H9 (cell line): ENCODE measurements around the gene CTSH. TPM values are rescaled to one million over a fixed set of nuclear protein-coding genes. Genes with fewer than 3 reads are reported as not detected.
A peak's percentile ranks its signal among the peaks of the same experiment; 100 is the strongest.

Experiments used
- DNase-seq: peaks from one replicate; pipeline ENCODE4 v3.0.0-alpha.2; 2017
- H2AFZ ChIP-seq: one replicate; pipeline ENCODE4 v1.6.1; 2013; ENCODE audit warnings: mild to moderate bottlenecking, low read length, control low read depth, moderate library complexity
- H2AK5ac ChIP-seq: 2 replicates; pipeline ENCODE4 v1.6.1; 2013; ENCODE audit warnings: low read length, control low read depth, mixed read lengths; ENCODE audit not compliant: insufficient read length
- H2BK120ac ChIP-seq: one replicate; pipeline ENCODE4 v1.6.1; 2013; ENCODE audit warnings: low read depth, mild to moderate bottlenecking, low read length, control low read depth, inconsistent platforms; ENCODE audit not compliant: poor library complexity, severe bottlenecking
- H2BK12ac ChIP-seq: 2 replicates; pipeline ENCODE4 v1.6.1; 2013; ENCODE audit warnings: low read length, control low read depth, mixed read lengths, low read depth; ENCODE audit not compliant: insufficient read length
- H2BK15ac ChIP-seq: 2 replicates; pipeline ENCODE4 v1.6.1; 2013; ENCODE audit warnings: low read depth, low read length, control low read depth
- H2BK20ac ChIP-seq: one replicate; pipeline ENCODE4 v1.6.1; 2013; ENCODE audit warnings: low read depth, mild to moderate bottlenecking, low read length, control low read depth, inconsistent platforms; ENCODE audit not compliant: poor library complexity, severe bottlenecking
- H2BK5ac ChIP-seq: 2 replicates; pipeline ENCODE4 v1.6.1; 2013; ENCODE audit warnings: low read length, control low read depth, mixed read lengths; ENCODE audit not compliant: insufficient read length
- H3K14ac ChIP-seq: 2 replicates; pipeline ENCODE4 v1.6.1; 2013; ENCODE audit warnings: low read length, control low read depth; ENCODE audit not compliant: insufficient read depth
- H3K18ac ChIP-seq: 2 replicates; pipeline ENCODE4 v1.6.1; 2013; ENCODE audit warnings: low read depth, mild to moderate bottlenecking, mixed read lengths, low read length, control low read depth; ENCODE audit not compliant: insufficient read length
- H3K23ac ChIP-seq: 2 replicates; pipeline ENCODE4 v1.6.1; 2013; ENCODE audit warnings: low read length, control low read depth, mixed read lengths, low read depth; ENCODE audit not compliant: insufficient read length
- H3K23me2 ChIP-seq: 2 replicates; pipeline ENCODE4 v1.6.1; 2013; ENCODE audit warnings: low read depth, mild to moderate bottlenecking, mixed read lengths, low read length, control low read depth; ENCODE audit not compliant: insufficient read length, poor library complexity, severe bottlenecking
- H3K27ac ChIP-seq: 2 replicates; pipeline ENCODE4 v1.5.1; 2013; ENCODE audit warnings: low read length, control low read depth, mixed read lengths, low read depth; ENCODE audit not compliant: insufficient read length
- H3K27me3 ChIP-seq: 2 replicates; pipeline ENCODE4 v1.6.1; 2013; ENCODE audit warnings: low read length, control low read depth, inconsistent platforms; ENCODE audit not compliant: insufficient read depth
- H3K4ac ChIP-seq: 2 replicates; pipeline ENCODE4 v1.6.1; 2013; ENCODE audit warnings: low read depth, mild to moderate bottlenecking, control low read depth, inconsistent platforms, low read length, moderate library complexity
- H3K4me1 ChIP-seq: 2 replicates; pipeline ENCODE4 v1.6.1; 2013; ENCODE audit warnings: low read length, control low read depth, inconsistent platforms; ENCODE audit not compliant: insufficient read depth
- H3K4me2 ChIP-seq: 2 replicates; pipeline ENCODE4 v1.6.1; 2013; ENCODE audit warnings: low read length, control low read depth, mixed read lengths; ENCODE audit not compliant: insufficient read length, insufficient read depth
- H3K56ac ChIP-seq: 2 replicates; pipeline ENCODE4 v1.6.1; 2013; ENCODE audit warnings: low read depth, mild to moderate bottlenecking, mixed read lengths, low read length, control low read depth; ENCODE audit not compliant: insufficient read length
- H3K79me1 ChIP-seq: 2 replicates; pipeline ENCODE4 v1.6.1; 2013; ENCODE audit warnings: low read depth, mild to moderate bottlenecking, moderate library complexity, low read length, control low read depth, inconsistent platforms; ENCODE audit not compliant: insufficient read depth, poor library complexity, severe bottlenecking
- H3K79me2 ChIP-seq: 2 replicates; pipeline ENCODE4 v1.6.1; 2013; ENCODE audit warnings: low read length, control low read depth, inconsistent platforms; ENCODE audit not compliant: insufficient read depth
- H3K9ac ChIP-seq: 2 replicates; pipeline ENCODE4 v1.6.1; 2013; ENCODE audit warnings: low read length, control low read depth, mixed read lengths; ENCODE audit not compliant: insufficient read length; ENCODE audit errors: extremely low read depth
- H3K9me3 ChIP-seq: one replicate; pipeline ENCODE4 v1.6.1; 2013; ENCODE audit warnings: low read depth, low read length, inconsistent platforms; ENCODE audit not compliant: control insufficient read depth
- H3T11ph ChIP-seq: one replicate; pipeline ENCODE4 v1.6.1; 2013; ENCODE audit warnings: mild to moderate bottlenecking, low read length, control low read depth, inconsistent platforms
- H4K20me1 ChIP-seq: one replicate; pipeline ENCODE4 v1.6.1; 2013; ENCODE audit not compliant: control insufficient read depth, insufficient read length, insufficient read depth
- H4K5ac ChIP-seq: 2 replicates; pipeline ENCODE4 v1.6.1; 2013; ENCODE audit warnings: low read depth, mild to moderate bottlenecking, mixed read lengths, low read length, control low read depth; ENCODE audit not compliant: insufficient read length
- H4K8ac ChIP-seq: replicated peaks from 2 replicates; pipeline ENCODE4 v1.6.1; 2013; ENCODE audit warnings: low read length, control low read depth, mixed read lengths, low read depth; ENCODE audit not compliant: insufficient read length
- H4K91ac ChIP-seq: 2 replicates; pipeline ENCODE4 v1.6.1; 2013; ENCODE audit warnings: low read depth, mild to moderate bottlenecking, moderate library complexity, mixed read lengths, low read length, control low read depth; ENCODE audit not compliant: insufficient read length
- H3K27ac Mint-ChIP-seq, 3 experiments: 2 replicates in 2 of 3; 3 replicates in 1 of 3; pipeline ENCODE4 v1.8.0; 2020 to 2021; ENCODE audit warnings: mixed read lengths in 3 of 3, mild to moderate bottlenecking in 1 of 3, moderate library complexity in 1 of 3
- H3K27me3 Mint-ChIP-seq: 2 replicates; pipeline ENCODE4 v1.8.0; 2021; ENCODE audit warnings: low read depth, mild to moderate bottlenecking, moderate library complexity, mixed read lengths
- H3K36me3 Mint-ChIP-seq, 3 experiments: 2 replicates in 2 of 3; 3 replicates in 1 of 3; pipeline ENCODE4 v1.8.0; 2020 to 2021; ENCODE audit warnings: low read depth in 3 of 3, mixed read lengths in 3 of 3; ENCODE audit not compliant: insufficient read depth in 1 of 3
- H3K4me1 Mint-ChIP-seq, 2 experiments: 2 replicates each; pipeline ENCODE4 v1.8.0; 2020; ENCODE audit warnings: mixed read lengths in 2 of 2
- H3K4me3 Mint-ChIP-seq, 2 experiments: 2 replicates in 1 of 2; 3 replicates in 1 of 2; pipeline ENCODE4 v1.8.0; 2020 to 2021; ENCODE audit warnings: mild to moderate bottlenecking in 2 of 2, mixed read lengths in 2 of 2, moderate library complexity in 1 of 2
- H3K9me3 Mint-ChIP-seq, 2 experiments: 2 replicates in 1 of 2; 3 replicates in 1 of 2; pipeline ENCODE4 v1.8.0; 2020; ENCODE audit warnings: mild to moderate bottlenecking in 2 of 2, mixed read lengths in 2 of 2, moderate library complexity in 1 of 2
- WGBS: extraction: QIAGEN DNeasy Blood & Tissue Kit; methylation state at CpG from one replicate; pipeline ENCODE4 v1.1.7; 2013; ENCODE audit warnings: missing lambda C conversion rate, low lambda C conversion rate, mixed read lengths; ENCODE audit not compliant: insufficient read length; ENCODE audit errors: extremely low coverage; 5-methylcytosine and 5-hydroxymethylcytosine counted together
- total RNA-seq: library from RNA; stranded (reverse); gene quantifications from 2 replicates; pipeline ENCODE4 v1.2.1, GENCODE V29; 2021
- TF ChIP-seq, protein P1 (sequence below): fragments of 200-600 bp; sonication (generic); conservative IDR thresholded peaks from 3 replicates; pipeline ENCODE4 v1.8.0; 2021; ENCODE audit warnings: antibody characterized with exemption, mild to moderate bottlenecking

Gene CTSH
- total RNA-seq, 1 experiment from 2014 or later: 15.5 TPM

DNA sequence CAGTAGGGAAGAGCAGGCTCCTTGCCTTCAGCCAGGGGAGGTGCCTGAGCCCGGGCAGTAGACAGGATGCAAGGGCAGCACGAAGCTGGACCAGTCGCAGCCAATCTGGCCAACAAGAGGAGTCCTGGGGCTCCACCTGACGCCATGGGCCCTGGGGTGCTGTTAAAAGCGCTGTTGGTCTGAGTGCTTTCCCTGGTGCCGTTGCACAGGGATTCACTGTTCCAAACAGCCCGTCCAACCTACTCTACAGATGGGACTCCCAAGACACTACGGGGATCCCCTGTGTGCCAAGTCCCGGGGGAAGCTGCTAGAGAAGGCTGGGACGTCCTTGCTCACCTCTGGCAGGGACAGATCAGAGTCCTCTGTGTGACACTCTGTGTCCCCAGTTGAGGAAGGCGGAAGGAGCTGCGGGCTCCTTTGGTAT is 632 bp downstream of the CTSH start:
- no peak overlapping the region for H4K91ac ChIP-seq

More for the DNA sequence above, 632 bp downstream of the CTSH start:
- Histone ChIP-seq H3K18ac (no peak overlapping the region), H4K8ac (no peak overlapping the region), H3K79me2 (no peaks in the 10 kb centered on the region), H2BK120ac (no peak overlapping the region), H3K23me2 (peaks cover 8% of the 10 kb centered on the region), H2BK5ac (no peak overlapping the region), H3K4me1 (peaks cover 4% of the 10 kb centered on the region; the same call in 1 of the 2 replicates), H3K4me2 (peak overlapping the region; percentile 57), H3K56ac (no peak overlapping the region), H3K9ac (no peak overlapping the region), H2AK5ac (no peak overlapping the region), H3K9me3 (no peaks in the 10 kb centered on the region), H3K27me3 (no peaks in the 10 kb centered on the region; the same call in 1 of the 2 replicates), H3K4ac (no peak overlapping the region), H4K5ac (no peak overlapping the region), H2AFZ (no peak overlapping the region), H3K79me1 (no peaks in the 10 kb centered on the region), H3K27ac (no peak overlapping the region), H2BK20ac (no peak overlapping the region), H3K23ac (no peak overlapping the region), H3T11ph (no peak overlapping the region), H2BK12ac (no peak overlapping the region), H4K20me1 (no peaks in the 10 kb centered on the region), H3K14ac (no peak overlapping the region), H2BK15ac (no peak overlapping the region)
- no peaks in the 10 kb centered on the region for H3K9me3 Mint-ChIP-seq
- peaks cover 9 to 12% of the 10 kb centered on the region in 2 experiments for H3K4me1 Mint-ChIP-seq
- TF ChIP-seq, protein P1, sequence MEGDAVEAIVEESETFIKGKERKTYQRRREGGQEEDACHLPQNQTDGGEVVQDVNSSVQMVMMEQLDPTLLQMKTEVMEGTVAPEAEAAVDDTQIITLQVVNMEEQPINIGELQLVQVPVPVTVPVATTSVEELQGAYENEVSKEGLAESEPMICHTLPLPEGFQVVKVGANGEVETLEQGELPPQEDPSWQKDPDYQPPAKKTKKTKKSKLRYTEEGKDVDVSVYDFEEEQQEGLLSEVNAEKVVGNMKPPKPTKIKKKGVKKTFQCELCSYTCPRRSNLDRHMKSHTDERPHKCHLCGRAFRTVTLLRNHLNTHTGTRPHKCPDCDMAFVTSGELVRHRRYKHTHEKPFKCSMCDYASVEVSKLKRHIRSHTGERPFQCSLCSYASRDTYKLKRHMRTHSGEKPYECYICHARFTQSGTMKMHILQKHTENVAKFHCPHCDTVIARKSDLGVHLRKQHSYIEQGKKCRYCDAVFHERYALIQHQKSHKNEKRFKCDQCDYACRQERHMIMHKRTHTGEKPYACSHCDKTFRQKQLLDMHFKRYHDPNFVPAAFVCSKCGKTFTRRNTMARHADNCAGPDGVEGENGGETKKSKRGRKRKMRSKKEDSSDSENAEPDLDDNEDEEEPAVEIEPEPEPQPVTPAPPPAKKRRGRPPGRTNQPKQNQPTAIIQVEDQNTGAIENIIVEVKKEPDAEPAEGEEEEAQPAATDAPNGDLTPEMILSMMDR: no peak
- peak overlapping the region; percentile 67 to 82 for H3K4me3 Mint-ChIP-seq
- H3K36me3 Mint-ChIP-seq: no peaks in the 10 kb centered on the region; a peak in 1 of 7 replicates
- H3K27ac Mint-ChIP-seq: no peak overlapping the region
- no peak for DNase-seq
- H3K27me3 Mint-ChIP-seq: peaks cover 47% of the 10 kb centered on the region
- no CpG with 5 or more reads among the region's 12 CpGs for WGBS
